Stimulated activated effector memory CD8-positive, alpha-beta T cell treated with anti-CD3 and anti-CD28 coated beads, Interleukin-12 subunit alpha, Interleukin-12 subunit beta, amount 100 ng/mL, for 72 hours (primary cell): ENCODE data around the gene CYB561.
A peak's percentile ranks its signal among the peaks of the same experiment; 100 is the strongest.

Experiments
- ATAC-seq: fragments of 150-1000 bp; cut with Tn5 transposase; 2 replicates; pipeline ENCODE4 v1.10.0; 2021
- DNase-seq, 2 donors: peaks; one replicate each; pipeline ENCODE4 v3.0.0; 2021 to 2022; ENCODE audit warnings: low spot score in 2 of 2
- H3K27ac Mint-ChIP-seq: one replicate; pipeline ENCODE4 v1.8.0; 2022; ENCODE audit warnings: mild to moderate bottlenecking, mixed read lengths
- H3K36me3 Mint-ChIP-seq: one replicate; pipeline ENCODE4 v1.8.0; 2022; ENCODE audit warnings: mild to moderate bottlenecking, mixed read lengths
- H3K4me1 Mint-ChIP-seq: one replicate; pipeline ENCODE4 v1.8.0; 2022; ENCODE audit warnings: mixed read lengths
- H3K4me3 Mint-ChIP-seq: one replicate; pipeline ENCODE4 v1.8.0; 2022; ENCODE audit warnings: mild to moderate bottlenecking, mixed read lengths
- H3K9me3 Mint-ChIP-seq: one replicate; pipeline ENCODE4 v1.8.0; 2022; ENCODE audit warnings: mixed read lengths

The CYB561 gene

GRCh38 chr17:63445954-63446752, at the start of gene CYB561:
CYB561 (minus strand) TSS chr17:63446306; CDS start chr17:63437547, 8,759 bp downstream.
- peaks cover 42% of the 10 kb centered on the region for H3K4me1 Mint-ChIP-seq
- H3K36me3 Mint-ChIP-seq: peaks cover 12% of the 10 kb centered on the region
- DNase-seq (peak; percentile 72 to 87), ATAC-seq (peak; percentile 72)
- peak within 1 kb of the TSS; percentile 69 for H3K4me3 Mint-ChIP-seq
- peak within 1 kb of the TSS; percentile 91 for H3K27ac Mint-ChIP-seq
- H3K9me3 Mint-ChIP-seq: no peaks in the 10 kb centered on the region

DNA sequence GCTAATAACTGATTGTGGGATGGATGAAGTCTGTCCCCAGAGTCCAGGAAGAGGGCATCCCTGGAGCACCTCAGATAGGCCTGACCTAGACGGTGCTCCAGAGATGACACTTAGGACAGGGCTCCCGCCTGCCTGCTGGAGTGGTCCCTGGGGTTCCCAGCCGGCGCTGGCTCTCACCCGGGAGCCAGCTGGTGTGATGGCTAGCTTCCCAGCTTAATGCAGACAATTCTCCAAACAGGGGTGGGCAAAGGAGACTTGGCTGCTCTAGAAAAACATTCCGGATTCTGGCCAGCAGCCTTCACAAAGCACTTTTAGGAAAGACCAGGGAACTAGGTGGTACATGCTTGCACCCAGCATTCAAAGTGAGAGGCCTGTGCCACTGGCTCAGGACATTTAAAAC, 49.4 kb upstream of the CYB561 start:
- ATAC-seq (no peak), DNase-seq (no peak)
- Mint-ChIP-seq H3K36me3 (no peaks in the 10 kb centered on the region), H3K4me1 (no peaks in the 10 kb centered on the region), H3K4me3 (no peak overlapping the region), H3K27ac (no peak overlapping the region), H3K9me3 (no peaks in the 10 kb centered on the region)

- DNase-seq: no peak
- Mint-ChIP-seq H3K4me3 (no peak overlapping the region), H3K36me3 (no peaks in the 10 kb centered on the region), H3K9me3 (no peaks in the 10 kb centered on the region), H3K27ac (no peak overlapping the region), H3K4me1 (no peaks in the 10 kb centered on the region)
- no peak for ATAC-seq
Measured at GRCh38 chr17:63494300-63494928, 48.3 kb upstream of the CYB561 start.

- no peaks in the 10 kb centered on the region for H3K4me1 Mint-ChIP-seq
- no peaks in the 10 kb centered on the region for H3K36me3 Mint-ChIP-seq
- no peak overlapping the region for H3K27ac Mint-ChIP-seq
- DNase-seq (no peak), ATAC-seq (no peak)
- H3K4me3 Mint-ChIP-seq: no peak overlapping the region
- no peaks in the 10 kb centered on the region for H3K9me3 Mint-ChIP-seq
Measured at GRCh38 chr17:63493411-63493810, 47.3 kb upstream of the CYB561 start.

DNA sequence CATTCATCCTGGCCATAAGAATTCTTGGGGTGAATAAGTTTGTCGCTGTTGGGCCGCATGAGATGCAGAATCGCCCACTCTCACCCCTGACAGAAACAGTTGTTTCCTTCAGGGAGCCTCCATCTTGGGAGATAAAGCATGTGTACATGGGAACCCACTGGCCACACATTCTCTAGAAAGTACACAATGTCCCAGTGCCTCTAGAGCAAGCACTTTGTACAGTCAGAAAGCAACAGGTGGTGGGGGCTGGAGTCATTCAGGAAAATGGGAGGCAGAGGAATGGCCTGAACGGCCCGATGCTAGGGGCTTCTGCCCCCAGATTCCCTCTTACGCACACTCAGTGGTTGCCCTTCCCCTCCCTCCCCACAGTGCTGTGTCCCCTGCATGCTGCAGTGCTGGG, 46.8 kb upstream of the CYB561 start:
- no peaks in the 10 kb centered on the region for H3K4me1 Mint-ChIP-seq
- no peak overlapping the region for H3K4me3 Mint-ChIP-seq
- no peaks in the 10 kb centered on the region for H3K9me3 Mint-ChIP-seq
- no peaks in the 10 kb centered on the region for H3K36me3 Mint-ChIP-seq
- H3K27ac Mint-ChIP-seq: no peak overlapping the region
- DNase-seq (no peak), ATAC-seq (no peak)

- H3K36me3 Mint-ChIP-seq: no peaks in the 10 kb centered on the region
- DNase-seq (no peak), ATAC-seq (no peak)
- no peak overlapping the region for H3K27ac Mint-ChIP-seq
- no peaks in the 10 kb centered on the region for H3K4me1 Mint-ChIP-seq
- H3K9me3 Mint-ChIP-seq: no peaks in the 10 kb centered on the region
- no peak overlapping the region for H3K4me3 Mint-ChIP-seq
Measured at GRCh38 chr17:63491977-63492618, 46.0 kb upstream of the CYB561 start.

DNA sequence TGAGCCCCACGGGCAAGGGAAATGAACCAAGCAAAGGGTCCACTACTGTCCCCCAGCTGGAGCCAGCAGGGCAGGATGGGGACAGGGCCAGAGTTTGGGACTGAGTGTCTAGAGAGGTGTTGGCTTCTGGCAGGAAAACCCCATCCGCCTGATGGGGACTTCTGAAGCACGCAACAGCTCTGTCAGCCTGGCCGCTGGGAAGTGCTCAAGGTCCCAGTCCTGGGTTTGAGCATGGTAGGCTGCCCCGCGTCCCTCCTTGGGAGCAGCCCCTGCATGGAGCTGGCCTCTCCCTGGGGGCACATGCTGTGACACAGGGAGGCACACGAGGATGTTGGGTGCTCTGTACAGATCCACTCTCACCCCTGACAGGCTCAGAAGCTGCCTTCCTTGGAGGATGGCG, 45.3 kb upstream of the CYB561 start:
- Mint-ChIP-seq H3K4me1 (no peaks in the 10 kb centered on the region), H3K9me3 (no peaks in the 10 kb centered on the region), H3K4me3 (no peak overlapping the region), H3K36me3 (no peaks in the 10 kb centered on the region), H3K27ac (no peak overlapping the region)
- DNase-seq (no peak), ATAC-seq (no peak)

DNA sequence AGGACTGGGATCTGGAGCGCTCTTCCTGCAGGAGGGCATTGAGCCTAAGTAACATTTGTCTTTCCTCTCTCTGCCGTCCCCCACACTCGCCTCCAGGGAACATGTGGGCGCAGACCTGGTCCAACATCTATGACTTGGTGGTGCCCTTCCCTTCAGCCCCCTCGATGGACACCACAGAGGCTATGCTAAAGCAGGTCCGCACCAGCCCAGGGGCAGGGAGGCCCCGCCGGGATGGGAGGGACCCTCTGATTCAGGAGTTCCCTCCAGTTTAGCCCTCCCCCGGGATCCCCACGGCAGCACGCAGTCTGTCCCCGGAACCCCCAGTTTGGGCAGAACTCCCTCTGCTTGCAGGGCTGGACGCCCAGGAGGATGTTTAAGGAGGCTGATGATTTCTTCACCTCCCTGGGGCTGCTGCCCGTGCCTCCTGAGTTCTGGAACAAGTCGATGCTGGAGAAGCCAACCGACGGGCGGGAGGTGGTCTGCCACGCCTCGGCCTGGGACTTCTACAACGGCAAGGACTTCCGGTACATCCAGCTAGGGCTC, 44.8 kb upstream of the CYB561 start:
- H3K36me3 Mint-ChIP-seq: no peaks in the 10 kb centered on the region
- no peak overlapping the region for H3K4me3 Mint-ChIP-seq
- no peak overlapping the region for H3K27ac Mint-ChIP-seq
- H3K9me3 Mint-ChIP-seq: no peaks in the 10 kb centered on the region
- no peaks in the 10 kb centered on the region for H3K4me1 Mint-ChIP-seq
- no peak for ATAC-seq
- no peak for DNase-seq

DNA sequence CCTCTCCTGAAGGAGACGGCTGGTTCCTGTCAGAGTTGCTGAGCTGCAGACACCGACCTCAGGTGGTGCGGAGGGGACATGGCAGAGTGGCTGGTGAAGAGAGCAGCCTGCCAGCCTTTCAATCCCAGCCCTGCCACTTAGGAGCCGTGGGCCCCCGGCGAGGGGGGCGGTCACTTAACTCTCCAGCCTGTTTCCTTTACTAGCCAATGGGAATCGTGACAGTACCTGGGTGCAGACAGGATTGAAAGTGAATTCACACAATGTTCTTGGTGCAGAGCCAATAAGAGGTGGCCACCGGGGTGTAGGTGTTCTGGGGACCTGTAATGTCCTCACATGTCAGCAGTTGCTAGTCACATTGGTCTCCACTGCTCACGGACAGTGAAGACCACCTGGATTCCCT, 44.2 kb upstream of the CYB561 start:
- no peak for ATAC-seq
- peak overlapping the region; percentile 33 for H3K27ac Mint-ChIP-seq
- no peak for DNase-seq
- H3K4me3 Mint-ChIP-seq: no peak overlapping the region
- no peaks in the 10 kb centered on the region for H3K36me3 Mint-ChIP-seq
- H3K9me3 Mint-ChIP-seq: no peaks in the 10 kb centered on the region
- H3K4me1 Mint-ChIP-seq: no peaks in the 10 kb centered on the region

DNA sequence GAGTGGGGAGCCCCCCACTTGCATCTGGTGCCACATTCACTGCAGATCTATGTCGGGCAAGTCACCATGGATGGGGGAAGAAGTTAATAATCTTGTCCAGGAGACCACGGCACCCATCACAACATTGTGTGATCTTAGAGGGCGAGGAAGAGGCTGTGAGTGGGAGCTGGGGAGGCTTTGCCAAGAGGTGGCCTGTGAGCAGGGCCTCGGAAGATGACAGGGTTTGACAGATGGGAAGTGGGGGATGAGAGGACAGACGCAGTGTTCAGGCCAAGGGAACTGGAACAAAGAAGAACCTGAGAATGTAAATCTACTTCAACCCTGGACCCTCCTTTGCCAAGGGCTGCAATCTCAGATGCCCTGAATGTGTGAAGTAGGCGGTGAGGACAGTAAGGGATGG, 43.2 kb upstream of the CYB561 start:
- no peak for DNase-seq
- Mint-ChIP-seq H3K4me3 (no peak overlapping the region), H3K4me1 (no peaks in the 10 kb centered on the region), H3K36me3 (no peaks in the 10 kb centered on the region), H3K9me3 (no peaks in the 10 kb centered on the region), H3K27ac (peak overlapping the region; percentile 23)
- ATAC-seq: no peak

DNA sequence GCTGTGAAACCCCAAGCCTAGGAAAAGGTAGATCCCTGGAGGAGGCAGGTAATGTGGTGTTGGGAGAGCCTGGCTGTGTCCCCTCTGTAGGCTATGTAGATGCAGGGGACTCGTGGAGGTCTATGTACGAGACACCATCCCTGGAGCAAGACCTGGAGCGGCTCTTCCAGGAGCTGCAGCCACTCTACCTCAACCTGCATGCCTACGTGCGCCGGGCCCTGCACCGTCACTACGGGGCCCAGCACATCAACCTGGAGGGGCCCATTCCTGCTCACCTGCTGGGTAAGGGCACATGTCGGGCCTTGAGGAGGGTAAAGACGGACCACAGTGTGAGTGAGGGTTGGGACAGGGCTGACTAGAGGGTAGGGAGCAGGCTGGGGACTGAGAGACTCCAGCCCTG, 42.7 kb upstream of the CYB561 start:
- Mint-ChIP-seq H3K36me3 (no peaks in the 10 kb centered on the region), H3K4me1 (no peaks in the 10 kb centered on the region), H3K4me3 (no peak overlapping the region), H3K27ac (peak overlapping the region; percentile 23), H3K9me3 (no peaks in the 10 kb centered on the region)
- ATAC-seq (no peak), DNase-seq (no peak)

DNA sequence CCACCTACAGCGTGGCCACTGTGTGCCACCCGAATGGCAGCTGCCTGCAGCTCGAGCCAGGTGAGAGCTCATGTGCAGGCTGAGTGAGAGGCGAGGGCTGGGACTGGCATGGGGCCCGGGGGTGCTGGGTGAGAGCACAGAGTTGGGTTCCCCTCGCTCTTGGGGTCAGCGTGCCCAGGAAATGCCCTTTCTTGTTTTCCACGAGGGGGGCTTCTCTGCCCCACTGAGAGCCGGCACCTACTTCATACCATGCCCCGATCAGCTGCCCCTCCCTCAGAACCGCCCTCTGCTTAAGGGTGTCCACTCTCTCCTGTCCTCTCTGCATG, 40.9 kb upstream of the CYB561 start:
- no peak for DNase-seq
- ATAC-seq: no peak
- Mint-ChIP-seq H3K4me1 (no peaks in the 10 kb centered on the region), H3K9me3 (no peaks in the 10 kb centered on the region), H3K36me3 (no peaks in the 10 kb centered on the region), H3K4me3 (no peak overlapping the region), H3K27ac (no peak overlapping the region)

DNA sequence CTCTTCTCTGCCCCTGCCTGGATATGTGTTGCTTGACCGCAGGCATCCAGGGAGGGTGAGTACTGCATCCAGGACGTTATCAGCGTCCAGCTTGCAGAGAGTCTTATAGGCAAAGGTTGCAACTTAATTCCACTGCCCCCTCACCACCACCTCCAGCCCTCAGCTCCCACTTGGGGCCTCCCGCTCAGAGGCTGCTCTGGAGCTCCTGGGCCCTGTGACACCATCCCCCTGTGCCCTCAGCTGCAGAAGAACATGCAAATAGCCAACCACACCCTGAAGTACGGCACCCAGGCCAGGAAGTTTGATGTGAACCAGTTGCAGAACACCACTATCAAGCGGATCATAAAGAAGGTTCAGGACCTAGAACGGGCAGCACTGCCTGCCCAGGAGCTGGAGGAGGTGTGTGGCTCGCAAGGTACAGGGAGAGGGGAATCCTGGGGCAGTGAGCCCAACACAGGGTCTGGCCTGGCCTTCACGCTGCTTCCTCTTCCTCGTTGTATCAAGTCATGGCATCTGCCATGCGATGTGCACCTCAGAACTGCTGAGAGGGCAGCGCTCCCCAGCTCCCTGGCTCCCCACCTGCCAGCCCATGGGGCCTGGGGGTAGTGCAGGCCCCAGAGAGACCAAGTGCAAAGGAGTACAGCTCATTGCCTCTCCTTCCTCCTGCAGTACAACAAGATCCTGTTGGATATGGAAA, 40.4 kb upstream of the CYB561 start:
- no peak overlapping the region for H3K27ac Mint-ChIP-seq
- no peaks in the 10 kb centered on the region for H3K4me1 Mint-ChIP-seq
- no peaks in the 10 kb centered on the region for H3K9me3 Mint-ChIP-seq

DNA sequence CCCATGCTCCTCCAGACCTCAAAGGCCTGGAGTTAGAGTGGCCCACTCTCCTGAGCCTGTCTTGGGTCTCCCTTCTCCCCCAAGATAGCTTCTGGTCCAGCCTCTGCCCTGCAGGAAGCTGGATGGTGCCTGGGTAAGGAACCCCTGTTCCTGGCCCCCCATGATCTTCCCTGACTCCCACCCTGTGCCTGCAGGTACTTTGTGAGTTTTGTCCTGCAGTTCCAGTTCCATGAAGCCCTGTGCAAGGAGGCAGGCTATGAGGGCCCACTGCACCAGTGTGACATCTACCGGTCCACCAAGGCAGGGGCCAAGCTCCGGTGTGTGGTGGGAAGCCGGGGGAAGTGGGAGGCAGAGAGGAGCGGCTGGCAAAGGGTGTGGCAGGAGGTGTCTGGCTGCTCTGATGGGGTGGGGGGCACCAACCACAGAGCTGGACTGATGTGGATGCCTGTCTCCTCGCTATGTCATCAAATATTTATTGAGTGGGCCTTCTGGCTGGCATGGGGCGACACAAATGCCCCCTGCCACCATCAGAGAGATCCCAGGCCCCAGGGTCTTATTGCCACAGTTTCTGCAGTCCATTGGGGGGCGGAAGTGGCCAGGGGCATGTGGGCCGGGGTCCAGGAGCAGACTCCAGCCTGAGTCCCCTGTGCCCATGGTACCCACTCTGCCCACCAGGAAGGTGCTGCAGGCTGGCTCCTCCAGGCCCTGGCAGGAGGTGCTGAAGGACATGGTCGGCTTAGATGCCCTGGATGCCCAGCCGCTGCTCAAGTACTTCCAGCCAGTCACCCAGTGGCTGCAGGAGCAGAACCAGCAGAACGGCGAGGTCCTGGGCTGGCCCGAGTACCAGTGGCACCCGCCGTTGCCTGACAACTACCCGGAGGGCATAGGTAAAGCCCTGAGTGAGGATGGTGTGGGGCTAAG, 37.8 kb upstream of the CYB561 start:
- ATAC-seq: no peak
- H3K27ac Mint-ChIP-seq: peak overlapping the region; percentile 24

More for the DNA sequence above, 40.4 kb upstream of the CYB561 start:
- no peak for ATAC-seq
- Mint-ChIP-seq H3K4me3 (no peak overlapping the region), H3K36me3 (no peaks in the 10 kb centered on the region)
- DNase-seq: no peak

More for the DNA sequence above, 37.8 kb upstream of the CYB561 start:
- peaks cover 6% of the 10 kb centered on the region for H3K4me1 Mint-ChIP-seq
- no peaks in the 10 kb centered on the region for H3K9me3 Mint-ChIP-seq
- no peak for DNase-seq
- no peak overlapping the region for H3K4me3 Mint-ChIP-seq
- no peaks in the 10 kb centered on the region for H3K36me3 Mint-ChIP-seq
